ENCODE results near the gene CLEC16A.

DNA sequence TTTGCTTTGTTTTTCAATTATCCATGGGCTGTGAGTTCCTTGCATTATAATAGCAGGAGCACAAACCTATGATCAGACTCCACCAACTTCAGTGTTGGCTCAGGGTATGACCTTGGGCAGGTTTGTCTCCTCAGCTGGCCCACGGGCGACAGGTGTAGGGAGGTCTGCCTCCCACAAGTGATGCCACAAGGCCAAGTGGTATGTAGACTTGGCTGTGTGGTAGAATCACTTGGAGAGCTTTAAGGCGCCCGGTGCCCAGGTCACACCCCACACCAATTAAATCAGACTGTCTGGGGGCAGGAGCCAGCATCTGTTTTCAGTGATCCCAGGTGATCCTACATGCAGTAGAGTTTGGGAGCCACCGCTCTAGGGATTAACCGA, 153.4 kb downstream of the CLEC16A start:
- TF ChIP-seq POLR2A (IDR thresholded peaks at IDR 0.05; ENCODE audit: low read depth, low read length) = no peak
- TF ChIP-seq POLR2AphosphoS5 (IDR thresholded peaks at IDR 0.05; ENCODE audit: low read depth, low read length) = no peak

All from GM12891 (cell line).